Measurements from ENCODE around the gene SNX25. TPM values are rescaled to one million over a fixed set of nuclear protein-coding genes. Genes with fewer than 3 reads are reported as not detected.
"Not testable (repeated sequence)": the region's sequence is repeated elsewhere in the genome, so short reads cannot be mapped to it uniquely, and the experiment has no call there.

SNX25 gene
- total RNA-seq, 4 donors from 2014 or later: 13.3 to 39.3 (median 15.3) TPM

GRCh38 chr4:185201977-185202962 lies 7.1 kb upstream of the SNX25 start:
- H3K27ac ChIP-seq: peak overlapping the region; percentile 6
- DNase-seq (ENCODE audit: low spot score in 2 of 2): no peak

DNA sequence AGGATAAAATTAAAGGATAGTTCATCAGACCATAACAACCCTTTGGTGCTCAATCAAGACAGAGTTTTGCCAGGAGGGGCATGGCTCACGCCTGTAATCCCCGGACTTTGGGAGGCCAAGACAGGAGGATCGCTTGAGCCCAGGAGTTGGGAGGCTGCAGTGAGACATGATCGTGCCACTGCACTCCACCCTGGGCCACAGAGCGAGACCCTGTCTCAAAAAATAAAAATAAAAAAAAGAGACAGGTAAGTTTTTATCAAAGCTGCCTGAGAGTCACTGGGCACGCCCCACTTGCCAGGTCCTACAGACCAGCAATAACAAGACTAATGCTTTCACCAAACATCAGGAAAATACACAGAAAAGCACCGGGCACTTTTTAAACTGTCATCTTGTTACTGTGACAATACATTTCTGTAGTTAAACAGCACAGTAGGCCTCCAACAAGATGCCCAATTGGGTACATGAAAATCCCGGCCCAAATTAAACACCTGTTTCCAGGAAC lies 6.4 kb upstream of the SNX25 start:
- no peaks in the 10 kb centered on the region for H3K9me3 ChIP-seq
- WGBS: 66% methylated on average over 8 of the region's 8 CpGs

More at GRCh38 chr4:185201977-185202962, 7.1 kb upstream of the SNX25 start:
- H3K36me3 ChIP-seq: no peaks in the 10 kb centered on the region
- H3K4me3 ChIP-seq: peak overlapping the region; percentile 91
- H3K27me3 ChIP-seq: no peaks in the 10 kb centered on the region
- peaks cover 22% of the 10 kb centered on the region for H3K4me1 ChIP-seq
- WGBS: 64% methylated on average over 16 of the region's 16 CpGs
- H3K9me3 ChIP-seq: no peaks in the 10 kb centered on the region
- TF ChIP-seq CTCF (IDR thresholded peaks at IDR 0.05): no peak
- TF ChIP-seq EP300 (IDR thresholded peaks at IDR 0.05): no peak
- no peak for TF ChIP-seq POLR2AphosphoS5 (IDR thresholded peaks at IDR 0.05)
- no peak for TF ChIP-seq POLR2A (IDR thresholded peaks at IDR 0.05)

GRCh38 chr4:185203486-185204237 lies 5.7 kb upstream of the SNX25 start, which contains the start of gene CFAP97:
TSS of gene CFAP97 (minus strand) at chr4:185204000. CDS start at chr4:185191196, 12,804 bp downstream.
- Histone ChIP-seq H3K27ac (peak within 1 kb of the TSS; percentile 97), H3K9me3 (no peaks in the 10 kb centered on the region), H3K4me3 (peak within 1 kb of the TSS; percentile 91), H3K4me1 (peaks cover 24% of the 10 kb centered on the region), H3K27me3 (no peaks in the 10 kb centered on the region), H3K36me3 (no peaks in the 10 kb centered on the region)
- peak; percentile 91 to 93 for DNase-seq (ENCODE audit: low spot score in 2 of 2)
- TF ChIP-seq EP300 (IDR thresholded peaks at IDR 0.05): no peak
- TF ChIP-seq POLR2A (IDR thresholded peaks at IDR 0.05): peak; percentile 45 to 74
- WGBS: 0% methylated on average over 9 of the region's 103 CpGs

More for the DNA sequence above, 6.4 kb upstream of the SNX25 start:
- no peak for DNase-seq (ENCODE audit: low spot score in 2 of 2)
- Histone ChIP-seq H3K27ac (peak overlapping the region; percentile 97), H3K27me3 (no peaks in the 10 kb centered on the region), H3K4me3 (peak overlapping the region; percentile 91), H3K4me1 (peaks cover 22% of the 10 kb centered on the region), H3K36me3 (no peaks in the 10 kb centered on the region)
- TF ChIP-seq POLR2AphosphoS5 (IDR thresholded peaks at IDR 0.05) (no peak), EP300 (IDR thresholded peaks at IDR 0.05) (no peak)

DNA sequence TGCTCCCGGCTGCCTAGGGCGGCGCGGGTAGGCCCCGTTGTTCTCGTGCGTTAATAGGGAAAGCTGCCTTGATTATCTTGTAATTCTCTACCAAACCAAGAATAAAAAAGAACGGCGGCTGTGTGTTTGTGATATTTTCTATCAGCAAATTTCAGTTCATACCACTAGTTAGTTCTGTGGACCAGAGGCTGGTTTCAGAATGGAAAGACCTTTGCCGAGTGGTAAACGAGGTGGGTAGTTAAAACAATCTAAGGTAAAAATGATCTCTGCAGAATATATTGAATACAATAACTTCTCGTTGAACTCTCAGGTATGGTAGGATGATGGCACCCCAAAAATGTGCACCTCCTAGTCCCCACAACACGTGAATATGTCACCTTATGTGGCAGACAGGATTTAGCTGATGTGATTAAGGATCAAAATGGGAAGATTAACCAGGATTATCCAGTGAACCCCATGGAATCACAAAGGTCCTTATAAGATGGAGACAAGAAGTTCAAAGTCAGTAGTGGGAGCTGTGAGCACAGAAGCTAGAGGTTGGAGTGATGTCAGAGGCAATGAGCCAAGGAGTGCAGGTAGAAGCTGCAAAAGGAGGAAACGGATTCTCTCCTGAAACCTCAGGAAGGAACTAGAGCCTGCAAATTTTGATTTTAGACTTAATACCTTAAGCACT lies 5.0 kb upstream of the SNX25 start:
- peak overlapping the region; percentile 91 for H3K4me3 ChIP-seq
- no peak for TF ChIP-seq POLR2A (IDR thresholded peaks at IDR 0.05)
- H3K9me3 ChIP-seq: no peaks in the 10 kb centered on the region
- DNase-seq (ENCODE audit: low spot score in 2 of 2): no peak
- WGBS: 5% methylated on average over 7 of the region's 14 CpGs
- H3K4me1 ChIP-seq: peaks cover 31% of the 10 kb centered on the region
- H3K27ac ChIP-seq: peak overlapping the region; percentile 97
- H3K36me3 ChIP-seq: no peaks in the 10 kb centered on the region
- no peaks in the 10 kb centered on the region for H3K27me3 ChIP-seq

DNA sequence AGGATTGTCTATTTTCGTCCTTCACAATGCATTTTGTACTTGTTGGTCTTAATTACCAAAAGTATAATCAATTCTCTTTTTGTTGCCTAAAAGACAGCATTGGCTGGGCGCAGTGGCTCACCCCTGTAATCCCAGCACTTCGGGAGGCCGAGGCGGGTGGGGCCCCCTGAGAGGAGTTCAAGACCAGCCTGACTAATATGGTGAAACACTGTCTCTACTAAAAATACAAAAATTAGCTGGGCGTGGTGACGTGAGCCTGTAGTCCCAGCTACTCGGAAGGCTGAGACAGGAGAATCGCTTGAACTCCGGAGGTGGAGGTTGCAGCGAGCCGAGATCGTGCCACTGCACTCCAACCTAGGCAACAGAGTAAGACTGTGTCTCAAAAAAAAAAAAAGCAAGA lies 4.3 kb upstream of the SNX25 start:
- 91% methylated on average over 13 of the region's 13 CpGs for WGBS
- not testable (repeated sequence) for DNase-seq (ENCODE audit: low spot score in 2 of 2); H3K4me3 ChIP-seq; H3K9me3 ChIP-seq; H3K36me3 ChIP-seq; H3K27me3 ChIP-seq; H3K27ac ChIP-seq
- peaks cover 31% of the 10 kb centered on the region for H3K4me1 ChIP-seq

DNA sequence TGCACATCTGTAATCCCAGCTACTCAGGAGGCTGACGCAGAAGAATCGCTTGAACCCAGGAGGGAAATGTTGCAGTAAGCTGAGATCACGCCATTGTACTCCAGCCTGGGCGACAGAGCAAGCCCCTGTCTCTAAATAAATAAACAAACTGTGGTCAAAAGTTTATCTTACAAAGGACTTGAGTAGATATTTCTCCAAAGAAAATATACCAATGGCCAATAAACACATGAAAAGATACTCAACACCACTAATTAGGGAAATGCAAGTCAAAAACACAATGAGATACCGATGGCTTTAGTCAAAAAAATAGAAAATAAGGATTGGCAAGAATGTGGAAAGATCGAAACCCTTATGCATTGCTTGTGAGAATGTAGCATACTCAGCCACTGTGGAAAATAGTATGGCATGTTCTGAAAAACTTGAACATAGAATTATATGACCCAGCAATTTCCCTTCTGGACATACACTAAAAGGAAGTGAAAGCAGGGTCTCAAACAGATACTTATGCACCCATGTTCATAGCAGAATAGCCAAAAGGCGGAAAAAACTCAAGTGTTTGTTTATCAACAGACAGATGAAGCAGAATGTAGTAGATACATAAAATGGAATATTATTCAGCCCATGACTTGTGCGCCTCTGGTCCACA lies 3.6 kb upstream of the SNX25 start:
- H3K9me3 ChIP-seq: no peaks in the 10 kb centered on the region
- WGBS: 97% methylated on average over 8 of the region's 8 CpGs
- peaks cover 34% of the 10 kb centered on the region for H3K4me1 ChIP-seq
- no peak for TF ChIP-seq EP300 (IDR thresholded peaks at IDR 0.05)
- no peak for TF ChIP-seq POLR2A (IDR thresholded peaks at IDR 0.05)
- no peak for TF ChIP-seq CTCF (IDR thresholded peaks at IDR 0.05)
- no peak for TF ChIP-seq POLR2AphosphoS5 (IDR thresholded peaks at IDR 0.05)
- no peak overlapping the region for H3K4me3 ChIP-seq
- H3K27ac ChIP-seq: no peak overlapping the region
- no peaks in the 10 kb centered on the region for H3K27me3 ChIP-seq
- DNase-seq (ENCODE audit: low spot score in 2 of 2): no peak
- no peaks in the 10 kb centered on the region for H3K36me3 ChIP-seq
